Activated CD4-positive, alpha-beta T cell treated with anti-CD3 and anti-CD28 coated beads, Interleukin-2, amount 50 U/mL, for 24 hours (primary cell): ENCODE results near the gene GBA2.

Source experiments
- DNase-seq, 2 donors: peaks; one replicate each; pipeline ENCODE4 v3.0.0-alpha.2; 2020; ENCODE audit warnings: low read depth in 1 of 2, low spot score in 1 of 2

The GBA2 gene

GRCh38 chr9:35748858-35749514, at the start of gene GBA2, which contains the start of gene RGP1:
Gene GBA2 (minus strand): TSS chr9:35749228. CDS start chr9:35748704, 524 bp downstream.
Gene RGP1 (plus strand): TSS chr9:35749287. CDS start chr9:35749756, 469 bp downstream.
- DNase-seq = peak; percentile 49

GRCh38 chr9:35797311-35798109, 48.5 kb upstream of the GBA2 start:
- DNase-seq = no peak

- no peak for DNase-seq
Measured at GRCh38 chr9:35795695-35796094, 46.7 kb upstream of the GBA2 start.

GRCh38 chr9:35793461-35793860, 44.4 kb upstream of the GBA2 start:
- DNase-seq = no peak

- no peak for DNase-seq
Measured at GRCh38 chr9:35792826-35793225, 43.8 kb upstream of the GBA2 start.

GRCh38 chr9:35792024-35792813, 43.2 kb upstream of the GBA2 start:
- no peak for DNase-seq

- DNase-seq = no peak
Measured at GRCh38 chr9:35791297-35791921, 42.4 kb upstream of the GBA2 start, which contains the start of gene NPR2. Gene NPR2 (plus strand): TSS chr9:35791591. CDS start chr9:35792409, 818 bp downstream.

GRCh38 chr9:35790385-35791296, 41.6 kb upstream of the GBA2 start:
- DNase-seq = peak; percentile 19 to 45

GRCh38 chr9:35790025-35790384, 41.0 kb upstream of the GBA2 start:
- no peak for DNase-seq

GRCh38 chr9:35789541-35789940, 40.5 kb upstream of the GBA2 start:
- DNase-seq = no peak

- no peak for DNase-seq
Measured at GRCh38 chr9:35783418-35783817, 34.4 kb upstream of the GBA2 start.

- no peak for DNase-seq
Measured at GRCh38 chr9:35781066-35781465, 32.0 kb upstream of the GBA2 start.

GRCh38 chr9:35778496-35778895, 29.5 kb upstream of the GBA2 start:
- no peak for DNase-seq

- DNase-seq = no peak
Measured at GRCh38 chr9:35776018-35776417, 27.0 kb upstream of the GBA2 start.

- no peak for DNase-seq
Measured at GRCh38 chr9:35774907-35775635, 26.0 kb upstream of the GBA2 start.

GRCh38 chr9:35771943-35772342, 22.9 kb upstream of the GBA2 start:
- no peak for DNase-seq

GRCh38 chr9:35771534-35771933, 22.5 kb upstream of the GBA2 start:
- DNase-seq = no peak

- no peak for DNase-seq
Measured at GRCh38 chr9:35771075-35771433, 22.0 kb upstream of the GBA2 start.

GRCh38 chr9:35769763-35770162, 20.7 kb upstream of the GBA2 start:
- DNase-seq = no peak

- DNase-seq = no peak
Measured at GRCh38 chr9:35767458-35767857, 18.4 kb upstream of the GBA2 start.
